ENCODE data around the gene SNTG2.
"Not testable (repeated sequence)": the region's sequence is repeated elsewhere in the genome, so short reads cannot be mapped to it uniquely, and the experiment has no call there.

Gene SNTG2

GRCh38 chr2:950080-950966 is at the start of gene SNTG2:
TSS of gene SNTG2 (plus strand) at chr2:950849. CDS start at chr2:950997, 148 bp downstream.
- no peak within 1 kb of the TSS for H3K27ac Mint-ChIP-seq

GRCh38 chr2:902584-902983 is 48.1 kb upstream of the SNTG2 start:
- H3K27ac Mint-ChIP-seq, result no peak overlapping the region
- ATAC-seq, result no peak
- peaks cover under 1% of the 10 kb centered on the region for H3K9me3 Mint-ChIP-seq
- no peaks in the 10 kb centered on the region for H3K4me1 Mint-ChIP-seq
- no peaks in the 10 kb centered on the region for H3K36me3 Mint-ChIP-seq
- H3K27me3 Mint-ChIP-seq, result peaks cover 24% of the 10 kb centered on the region
- H3K4me3 Mint-ChIP-seq, result no peak overlapping the region

More at GRCh38 chr2:950080-950966, at the start of gene SNTG2:
- Mint-ChIP-seq H3K9me3 (no peaks in the 10 kb centered on the region), H3K4me3 (peak within 1 kb of the TSS; percentile 35), H3K27me3 (peaks cover 51% of the 10 kb centered on the region), H3K4me1 (peaks cover 21% of the 10 kb centered on the region), H3K36me3 (no peaks in the 10 kb centered on the region)
- ATAC-seq, result no peak

- no peak for ATAC-seq
- no peak overlapping the region for H3K4me3 Mint-ChIP-seq
- no peaks in the 10 kb centered on the region for H3K4me1 Mint-ChIP-seq
- H3K9me3 Mint-ChIP-seq, result no peaks in the 10 kb centered on the region
- H3K27ac Mint-ChIP-seq, result no peak overlapping the region
- no peaks in the 10 kb centered on the region for H3K36me3 Mint-ChIP-seq
- peaks cover 24% of the 10 kb centered on the region for H3K27me3 Mint-ChIP-seq
Measured at GRCh38 chr2:903223-903900, 47.3 kb upstream of the SNTG2 start.

GRCh38 chr2:904246-905024 is 46.2 kb upstream of the SNTG2 start:
- H3K27ac Mint-ChIP-seq, result no peak overlapping the region
- H3K4me1 Mint-ChIP-seq, result no peaks in the 10 kb centered on the region
- H3K9me3 Mint-ChIP-seq, result no peaks in the 10 kb centered on the region
- H3K36me3 Mint-ChIP-seq, result no peaks in the 10 kb centered on the region
- peaks cover 24% of the 10 kb centered on the region for H3K27me3 Mint-ChIP-seq
- ATAC-seq, result no peak
- no peak overlapping the region for H3K4me3 Mint-ChIP-seq

GRCh38 chr2:905091-905832 is 45.4 kb upstream of the SNTG2 start:
- H3K27ac Mint-ChIP-seq, result no peak overlapping the region
- H3K27me3 Mint-ChIP-seq, result peaks cover 24% of the 10 kb centered on the region
- H3K4me3 Mint-ChIP-seq, result no peak overlapping the region
- H3K4me1 Mint-ChIP-seq, result peaks cover 2% of the 10 kb centered on the region
- no peaks in the 10 kb centered on the region for H3K36me3 Mint-ChIP-seq
- ATAC-seq, result no peak
- H3K9me3 Mint-ChIP-seq, result peaks cover 2% of the 10 kb centered on the region

- H3K27ac Mint-ChIP-seq, result no peak overlapping the region
- ATAC-seq, result no peak
- peaks cover 24% of the 10 kb centered on the region for H3K27me3 Mint-ChIP-seq
- H3K4me3 Mint-ChIP-seq, result no peak overlapping the region
- peaks cover 7% of the 10 kb centered on the region for H3K4me1 Mint-ChIP-seq
- H3K9me3 Mint-ChIP-seq, result peaks cover 7% of the 10 kb centered on the region
- no peaks in the 10 kb centered on the region for H3K36me3 Mint-ChIP-seq
Measured at GRCh38 chr2:905833-906140, 44.9 kb upstream of the SNTG2 start.

- peaks cover 7% of the 10 kb centered on the region for H3K9me3 Mint-ChIP-seq
- H3K4me3 Mint-ChIP-seq, result no peak overlapping the region
- no peaks in the 10 kb centered on the region for H3K36me3 Mint-ChIP-seq
- no peak overlapping the region for H3K27ac Mint-ChIP-seq
- H3K27me3 Mint-ChIP-seq, result peaks cover 22% of the 10 kb centered on the region
- ATAC-seq, result no peak
- peaks cover 7% of the 10 kb centered on the region for H3K4me1 Mint-ChIP-seq
Measured at GRCh38 chr2:907706-908105, 42.9 kb upstream of the SNTG2 start.

- H3K36me3 Mint-ChIP-seq, result no peaks in the 10 kb centered on the region
- H3K9me3 Mint-ChIP-seq, result peaks cover 7% of the 10 kb centered on the region
- H3K27ac Mint-ChIP-seq, result no peak overlapping the region
- peaks cover 14% of the 10 kb centered on the region for H3K27me3 Mint-ChIP-seq
- H3K4me1 Mint-ChIP-seq, result peaks cover 7% of the 10 kb centered on the region
- ATAC-seq, result no peak
- no peak overlapping the region for H3K4me3 Mint-ChIP-seq
Measured at GRCh38 chr2:908568-908967, 42.1 kb upstream of the SNTG2 start.

- H3K27ac Mint-ChIP-seq, result peak overlapping the region; percentile 71
- H3K4me3 Mint-ChIP-seq, H3K9me3 Mint-ChIP-seq, H3K27me3 Mint-ChIP-seq, H3K4me1 Mint-ChIP-seq, ATAC-seq, H3K36me3 Mint-ChIP-seq: not testable (repeated sequence)
Measured at GRCh38 chr2:909764-910379, 40.8 kb upstream of the SNTG2 start.

- Mint-ChIP-seq H3K27me3 (no peaks in the 10 kb centered on the region), H3K9me3 (peaks cover 7% of the 10 kb centered on the region), H3K4me3 (no peak overlapping the region), H3K4me1 (peaks cover 7% of the 10 kb centered on the region), H3K36me3 (no peaks in the 10 kb centered on the region), H3K27ac (peak overlapping the region; percentile 71)
- ATAC-seq, result no peak
Measured at GRCh38 chr2:910698-911097, 40.0 kb upstream of the SNTG2 start.

- Mint-ChIP-seq H3K36me3 (no peaks in the 10 kb centered on the region), H3K4me3 (no peak overlapping the region), H3K9me3 (no peaks in the 10 kb centered on the region), H3K27me3 (peaks cover 8% of the 10 kb centered on the region), H3K27ac (no peak overlapping the region), H3K4me1 (no peaks in the 10 kb centered on the region)
- ATAC-seq, result no peak
Measured at GRCh38 chr2:915979-916378, 34.7 kb upstream of the SNTG2 start.

GRCh38 chr2:916935-917334 is 33.7 kb upstream of the SNTG2 start:
- Mint-ChIP-seq H3K36me3 (no peaks in the 10 kb centered on the region), H3K27ac (no peak overlapping the region), H3K4me1 (no peaks in the 10 kb centered on the region), H3K4me3 (no peak overlapping the region), H3K9me3 (no peaks in the 10 kb centered on the region), H3K27me3 (peaks cover 8% of the 10 kb centered on the region)
- ATAC-seq, result no peak

GRCh38 chr2:919672-920071 is 31.0 kb upstream of the SNTG2 start:
- no peaks in the 10 kb centered on the region for H3K9me3 Mint-ChIP-seq
- peaks cover 16% of the 10 kb centered on the region for H3K27me3 Mint-ChIP-seq
- no peak overlapping the region for H3K27ac Mint-ChIP-seq
- H3K4me3 Mint-ChIP-seq, result no peak overlapping the region
- H3K4me1 Mint-ChIP-seq, result no peaks in the 10 kb centered on the region
- no peak for ATAC-seq
- no peaks in the 10 kb centered on the region for H3K36me3 Mint-ChIP-seq

- no peak overlapping the region for H3K4me3 Mint-ChIP-seq
- no peak overlapping the region for H3K27ac Mint-ChIP-seq
- H3K4me1 Mint-ChIP-seq, result no peaks in the 10 kb centered on the region
- no peaks in the 10 kb centered on the region for H3K36me3 Mint-ChIP-seq
- no peaks in the 10 kb centered on the region for H3K9me3 Mint-ChIP-seq
- H3K27me3 Mint-ChIP-seq, result peaks cover 25% of the 10 kb centered on the region
- peak; percentile 5 for ATAC-seq
Measured at GRCh38 chr2:920573-920972, 30.1 kb upstream of the SNTG2 start.
